Mesendoderm (in vitro differentiated cells): ENCODE results near the gene AICDA.
A peak's percentile ranks its signal among the peaks of the same experiment; 100 is the strongest.
"Not testable (repeated sequence)": the region's sequence is repeated elsewhere in the genome, so short reads cannot be mapped to it uniquely, and the experiment has no call there.

Source experiments
- DNase-seq: peaks from one replicate; pipeline ENCODE4 v3.0.0; 2013
- H2AK5ac ChIP-seq: 2 replicates; pipeline ENCODE4 v1.6.1; 2013; ENCODE audit warnings: low read length, inconsistent platforms
- H2BK120ac ChIP-seq: 2 replicates; pipeline ENCODE4 v1.6.1; 2013; ENCODE audit warnings: low read depth, mild to moderate bottlenecking, low read length, moderate library complexity, mixed read lengths
- H2BK15ac ChIP-seq: replicated peaks from 2 replicates; pipeline ENCODE4 v1.6.1; 2013; ENCODE audit warnings: low read depth, mild to moderate bottlenecking, moderate library complexity
- H2BK5ac ChIP-seq: 2 replicates; pipeline ENCODE4 v1.6.1; 2013; ENCODE audit warnings: low read length, inconsistent platforms
- H3K18ac ChIP-seq: 2 replicates; pipeline ENCODE4 v1.6.1; 2013; ENCODE audit warnings: mild to moderate bottlenecking, low read length, mixed read lengths
- H3K23ac ChIP-seq: one replicate; pipeline ENCODE4 v1.6.1; 2013; ENCODE audit warnings: low read length
- H3K27ac ChIP-seq: 2 replicates; pipeline ENCODE4 v1.5.1; 2013; ENCODE audit warnings: low read depth, mild to moderate bottlenecking, inconsistent platforms, low read length, moderate library complexity
- H3K27me3 ChIP-seq: 2 replicates; pipeline ENCODE4 v1.6.1; 2013; ENCODE audit warnings: low read length, control low read depth, mild to moderate bottlenecking, inconsistent platforms; ENCODE audit not compliant: insufficient read depth, poor library complexity
- H3K36me3 ChIP-seq: 2 replicates; pipeline ENCODE4 v1.6.1; 2013; ENCODE audit warnings: low read length, inconsistent platforms; ENCODE audit not compliant: control insufficient read depth, insufficient read depth
- H3K4ac ChIP-seq: one replicate; pipeline ENCODE4 v1.6.1; 2013; ENCODE audit warnings: low read depth, mild to moderate bottlenecking, low read length, moderate library complexity
- H3K4me1 ChIP-seq: 2 replicates; pipeline ENCODE4 v1.6.1; 2013; ENCODE audit warnings: low read depth, low read length, inconsistent platforms; ENCODE audit not compliant: control insufficient read depth
- H3K4me2 ChIP-seq: 2 replicates; pipeline ENCODE4 v1.6.1; 2013; ENCODE audit warnings: low read length
- H3K4me3 ChIP-seq: 2 replicates; pipeline ENCODE4 v1.5.1; 2013; ENCODE audit warnings: mild to moderate bottlenecking, low read length
- H3K56ac ChIP-seq: one replicate; pipeline ENCODE4 v1.6.1; 2013; ENCODE audit warnings: low read length
- H3K79me1 ChIP-seq: 2 replicates; pipeline ENCODE4 v1.6.1; 2013; ENCODE audit warnings: low read length, inconsistent platforms
- H3K79me2 ChIP-seq: 2 replicates; pipeline ENCODE4 v1.6.1; 2013; ENCODE audit warnings: mild to moderate bottlenecking, low read length; ENCODE audit not compliant: control insufficient read depth, insufficient read depth
- H3K9ac ChIP-seq: 2 replicates; pipeline ENCODE4 v1.6.1; 2013; ENCODE audit warnings: low read length, inconsistent platforms
- H4K5ac ChIP-seq: one replicate; pipeline ENCODE4 v1.6.1; 2013; ENCODE audit warnings: low read length
- H4K8ac ChIP-seq: one replicate; pipeline ENCODE4 v1.6.1; 2013; ENCODE audit warnings: low read depth, mild to moderate bottlenecking, control low read depth, low read length, moderate library complexity
- WGBS: extraction: QIAGEN DNeasy Blood & Tissue Kit; methylation state at CpG from one replicate; pipeline ENCODE4 v1.1.7; 2013; ENCODE audit warnings: low lambda C conversion rate, missing lambda C conversion rate; ENCODE audit not compliant: insufficient coverage; ENCODE audit errors: extremely low coverage; 5-methylcytosine and 5-hydroxymethylcytosine counted together

Gene AICDA

GRCh38 chr12:8581098-8581784, 31.4 kb downstream of the AICDA start:
- H3K79me1 ChIP-seq = no peaks in the 10 kb centered on the region
- no peak overlapping the region for H3K4ac ChIP-seq
- no peaks in the 10 kb centered on the region for H3K79me2 ChIP-seq
- H3K4me2 ChIP-seq = no peak overlapping the region
- H3K4me3 ChIP-seq = no peak overlapping the region
- no peak overlapping the region for H2BK15ac ChIP-seq
- H3K4me1 ChIP-seq = peaks cover 2% of the 10 kb centered on the region
- H2BK120ac ChIP-seq = no peak overlapping the region
- no peak overlapping the region for H2AK5ac ChIP-seq
- no CpG with 5 or more reads among the region's 9 CpGs for WGBS
- H3K36me3 ChIP-seq = no peaks in the 10 kb centered on the region
- no peak overlapping the region for H2BK5ac ChIP-seq
- H4K5ac ChIP-seq = no peak overlapping the region
- H3K18ac ChIP-seq = no peak overlapping the region
- no peak overlapping the region for H4K8ac ChIP-seq
- H3K27ac ChIP-seq = no peak overlapping the region
- DNase-seq = no peak
- no peaks in the 10 kb centered on the region for H3K27me3 ChIP-seq
- H3K56ac ChIP-seq = no peak overlapping the region
- H3K23ac ChIP-seq = no peak overlapping the region
- no peak overlapping the region for H3K9ac ChIP-seq

DNA sequence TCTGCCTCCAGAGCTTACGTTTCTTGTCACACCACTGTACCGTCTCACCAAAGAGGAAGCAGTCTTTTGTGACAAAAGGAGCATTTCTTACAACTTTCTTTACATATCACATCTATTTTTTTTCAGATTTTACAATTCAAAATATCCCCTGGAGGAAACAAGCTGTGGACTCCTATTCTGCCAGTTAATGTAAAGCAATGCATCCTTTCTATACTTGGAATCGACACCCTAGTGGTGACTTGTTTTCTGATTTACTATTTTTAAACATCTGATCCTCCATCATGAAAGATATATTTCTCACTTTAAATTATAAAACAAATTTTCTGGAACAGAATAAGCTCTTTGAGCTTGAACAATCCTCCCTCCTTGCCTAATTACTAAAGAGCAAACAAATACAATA, 34.8 kb downstream of the AICDA start:
- no CpG with 5 or more reads among the region's 3 CpGs for WGBS
- H3K27ac ChIP-seq = no peak overlapping the region

DNA sequence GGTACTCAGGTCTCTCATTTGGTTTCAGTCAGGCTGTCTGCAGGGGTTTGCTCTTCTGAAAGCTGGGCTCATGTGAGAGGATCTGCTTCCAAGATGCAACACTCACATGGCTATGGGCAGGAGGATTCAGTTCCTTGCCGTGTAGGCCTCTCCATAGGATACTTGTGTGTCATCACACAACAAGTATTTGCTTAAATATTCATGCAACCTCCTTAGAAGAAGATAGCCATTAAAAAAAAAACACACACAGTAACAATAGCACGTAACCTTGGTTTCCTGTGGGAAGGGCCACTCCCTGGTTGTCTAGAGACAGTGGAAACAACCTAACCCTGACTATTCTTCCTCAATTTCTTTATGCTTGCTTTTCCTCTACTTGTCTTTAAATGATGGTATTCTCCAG, 40.2 kb downstream of the AICDA start:
- H3K56ac ChIP-seq = no peak overlapping the region
- no peaks in the 10 kb centered on the region for H3K27me3 ChIP-seq
- no peak overlapping the region for H4K5ac ChIP-seq
- no peak overlapping the region for H3K23ac ChIP-seq
- no peaks in the 10 kb centered on the region for H3K36me3 ChIP-seq
- H3K4me3 ChIP-seq = no peak overlapping the region
- no peak overlapping the region for H2BK15ac ChIP-seq
- no peak overlapping the region for H2BK5ac ChIP-seq
- H3K4me2 ChIP-seq = no peak overlapping the region
- WGBS = no CpG with 5 or more reads among the region's 2 CpGs
- H3K79me1 ChIP-seq = no peaks in the 10 kb centered on the region
- H3K18ac ChIP-seq = no peak overlapping the region
- H2AK5ac ChIP-seq = no peak overlapping the region
- DNase-seq = peak; percentile 60
- no peaks in the 10 kb centered on the region for H3K4me1 ChIP-seq
- H2BK120ac ChIP-seq = no peak overlapping the region
- no peaks in the 10 kb centered on the region for H3K79me2 ChIP-seq
- H3K27ac ChIP-seq = no peak overlapping the region
- no peak overlapping the region for H3K4ac ChIP-seq
- no peak overlapping the region for H3K9ac ChIP-seq
- H4K8ac ChIP-seq = no peak overlapping the region

More for the DNA sequence above, 34.8 kb downstream of the AICDA start:
- no peak overlapping the region for H2BK120ac ChIP-seq
- no peak overlapping the region for H3K18ac ChIP-seq
- no peak overlapping the region for H3K4ac ChIP-seq
- DNase-seq = no peak
- H3K36me3 ChIP-seq = no peaks in the 10 kb centered on the region
- no peaks in the 10 kb centered on the region for H3K27me3 ChIP-seq
- no peaks in the 10 kb centered on the region for H3K79me1 ChIP-seq
- no peak overlapping the region for H4K5ac ChIP-seq
- no peak overlapping the region for H3K23ac ChIP-seq
- no peak overlapping the region for H4K8ac ChIP-seq
- H2BK15ac ChIP-seq = no peak overlapping the region
- H3K4me2 ChIP-seq = no peak overlapping the region
- H2AK5ac ChIP-seq = no peak overlapping the region
- no peak overlapping the region for H2BK5ac ChIP-seq
- no peaks in the 10 kb centered on the region for H3K79me2 ChIP-seq
- H3K56ac ChIP-seq = no peak overlapping the region
- no peak overlapping the region for H3K9ac ChIP-seq
- no peak overlapping the region for H3K4me3 ChIP-seq
- peaks cover 2% of the 10 kb centered on the region for H3K4me1 ChIP-seq

DNA sequence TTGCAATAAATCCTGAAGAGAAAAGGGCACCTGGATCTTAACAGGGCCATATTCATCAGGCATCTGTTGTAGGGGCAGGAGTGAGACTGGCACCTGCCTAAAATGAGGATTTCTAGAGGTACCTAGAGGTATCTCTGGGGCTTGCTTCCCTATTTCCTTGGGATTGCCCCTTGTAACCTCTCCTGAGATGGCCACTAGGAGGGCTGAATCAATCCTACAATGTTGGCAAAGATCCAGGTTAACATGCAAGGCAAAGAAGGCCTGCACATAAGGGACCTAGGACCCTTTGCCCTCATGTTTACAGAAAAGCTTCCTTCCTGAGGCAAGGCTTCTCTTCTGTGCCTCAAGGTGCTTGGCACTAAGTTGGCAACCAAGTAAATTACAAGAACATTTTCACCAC, 46.1 kb downstream of the AICDA start:
- H4K5ac ChIP-seq = no peak overlapping the region
- no peak overlapping the region for H2AK5ac ChIP-seq
- DNase-seq = no peak
- no peak overlapping the region for H2BK15ac ChIP-seq
- H3K9ac ChIP-seq = no peak overlapping the region
- H3K4me2 ChIP-seq = no peak overlapping the region
- no peaks in the 10 kb centered on the region for H3K36me3 ChIP-seq
- no peak overlapping the region for H3K23ac ChIP-seq
- H3K27ac ChIP-seq = no peak overlapping the region
- no peak overlapping the region for H2BK120ac ChIP-seq
- no peaks in the 10 kb centered on the region for H3K27me3 ChIP-seq
- no peak overlapping the region for H3K56ac ChIP-seq
- no peak overlapping the region for H2BK5ac ChIP-seq
- H3K4me3 ChIP-seq = no peak overlapping the region
- no peak overlapping the region for H3K4ac ChIP-seq
- no peak overlapping the region for H3K18ac ChIP-seq
- H3K4me1 ChIP-seq = no peaks in the 10 kb centered on the region
- no peaks in the 10 kb centered on the region for H3K79me1 ChIP-seq
- no peaks in the 10 kb centered on the region for H3K79me2 ChIP-seq
- H4K8ac ChIP-seq = no peak overlapping the region

GRCh38 chr12:8566052-8566451, 46.6 kb downstream of the AICDA start:
- not testable (repeated sequence) for H3K18ac ChIP-seq, H3K27me3 ChIP-seq, H2BK120ac ChIP-seq, H3K4me1 ChIP-seq, H3K79me2 ChIP-seq, H3K79me1 ChIP-seq, DNase-seq, H4K5ac ChIP-seq, H3K4ac ChIP-seq, H3K23ac ChIP-seq, H3K36me3 ChIP-seq, H2AK5ac ChIP-seq, H3K9ac ChIP-seq, H2BK15ac ChIP-seq, H3K56ac ChIP-seq, H4K8ac ChIP-seq, H3K4me2 ChIP-seq, H2BK5ac ChIP-seq, H3K27ac ChIP-seq, H3K4me3 ChIP-seq
- WGBS = no CpG with 5 or more reads among the region's 2 CpGs

- H2BK120ac ChIP-seq = no peak overlapping the region
- no peak overlapping the region for H3K18ac ChIP-seq
- no peak overlapping the region for H3K4me2 ChIP-seq
- no peaks in the 10 kb centered on the region for H3K79me2 ChIP-seq
- H3K9ac ChIP-seq = no peak overlapping the region
- DNase-seq = peak; percentile 80
- no peak overlapping the region for H3K4me3 ChIP-seq
- no peaks in the 10 kb centered on the region for H3K79me1 ChIP-seq
- no peak overlapping the region for H3K4ac ChIP-seq
- no peak overlapping the region for H3K27ac ChIP-seq
- H4K5ac ChIP-seq = no peak overlapping the region
- H3K27me3 ChIP-seq = no peaks in the 10 kb centered on the region
- no CpG with 5 or more reads among the region's 22 CpGs for WGBS
- H3K4me1 ChIP-seq = no peaks in the 10 kb centered on the region
- H4K8ac ChIP-seq = no peak overlapping the region
- no peaks in the 10 kb centered on the region for H3K36me3 ChIP-seq
- H3K23ac ChIP-seq = no peak overlapping the region
- no peak overlapping the region for H2BK5ac ChIP-seq
- no peak overlapping the region for H2AK5ac ChIP-seq
- no peak overlapping the region for H3K56ac ChIP-seq
- no peak overlapping the region for H2BK15ac ChIP-seq
Observed at GRCh38 chr12:8564656-8565055, 48.0 kb downstream of the AICDA start.
